HEK293 (cell line): Measurements from ENCODE around the gene TNFAIP3.

Experiments
- CTCF ChIA-PET: fragments of 350-600 bp; formaldehyde crosslinking; extraction: SDS; loops from one replicate; lab custom pipeline; 2021; ENCODE audit warnings: antibody characterized with exemption; lab: Yijun Ruan, JAX
- POLR2A ChIA-PET: fragments of 300-600 bp; formaldehyde crosslinking; extraction: SDS; loops from one replicate; lab custom pipeline; 2020; ENCODE audit warnings: antibody characterized with exemption, inconsistent platforms; lab: Yijun Ruan, JAX
- H3K27ac ChIP-seq: fragments of 200-500 bp; sonication (Bioruptor generic); 2 replicates; pipeline ENCODE4 v1.5.1; 2014; ENCODE audit warnings: low read depth, low read length, control low read depth, inconsistent platforms; ENCODE audit errors: extremely low read depth
- H3K36me3 ChIP-seq, 2 experiments: fragments of 200-500 bp in 1 of 2; sonication (Bioruptor generic) in 1 of 2; 1 replicate in 1 of 2; 2 replicates in 1 of 2; pipeline ENCODE4 v1.5.1; 2014 to 2017; ENCODE audit warnings: inconsistent platforms in 2 of 2, low read length in 2 of 2; ENCODE audit not compliant: control insufficient read depth in 2 of 2, insufficient read depth in 1 of 2
- H3K4me1 ChIP-seq: fragments of 200-500 bp; sonication (Bioruptor generic); 2 replicates; pipeline ENCODE4 v1.5.1; 2014; ENCODE audit warnings: mild to moderate bottlenecking, low read length, inconsistent platforms; ENCODE audit not compliant: control insufficient read depth, insufficient read depth
- H3K4me3 ChIP-seq: 2 replicates; pipeline ENCODE4 v1.5.1; 2011; ENCODE audit warnings: low read depth, mild to moderate bottlenecking, control low read depth, low read length, moderate library complexity
- H3K9me3 ChIP-seq: fragments of 200-500 bp; sonication (Bioruptor generic); 2 replicates; pipeline ENCODE4 v1.5.1; 2014; ENCODE audit warnings: low read depth, low read length, inconsistent platforms; ENCODE audit not compliant: control insufficient read depth, insufficient read depth
- KLF16 ChIP-seq: fragments of 450-650 bp; formaldehyde crosslinking; IDR thresholded peaks from 2 replicates; pipeline ENCODE4 v1.5.1; 2017; ENCODE audit warnings: missing biosample characterization, missing genetic modification characterization
- KLF7 ChIP-seq: fragments of 450-650 bp; formaldehyde crosslinking; IDR thresholded peaks from 2 replicates; pipeline ENCODE4 v1.5.1; 2016; ENCODE audit warnings: missing biosample characterization, missing genetic modification characterization, borderline replicate concordance
- PRDM10 ChIP-seq: fragments of 450-650 bp; formaldehyde crosslinking; IDR thresholded peaks from 2 replicates; pipeline ENCODE4 v1.5.1; 2016; ENCODE audit warnings: missing biosample characterization, missing genetic modification characterization
- TCF7L2 ChIP-seq: IDR thresholded peaks from 2 replicates; pipeline ENCODE4 v1.6.1; 2011; ENCODE audit warnings: low read depth, mild to moderate bottlenecking, inconsistent platforms, low read length, moderate library complexity, borderline replicate concordance
- ZBTB10 ChIP-seq: fragments of 450-650 bp; formaldehyde crosslinking; IDR thresholded peaks from 2 replicates; pipeline ENCODE4 v1.5.1; 2016; ENCODE audit warnings: missing biosample characterization, missing genetic modification characterization
- ZNF148 ChIP-seq: fragments of 450-650 bp; formaldehyde crosslinking; IDR thresholded peaks from 2 replicates; pipeline ENCODE4 v1.5.0; 2017; ENCODE audit warnings: missing biosample characterization, missing genetic modification characterization, borderline replicate concordance
- ZNF214 ChIP-seq: fragments of 450-650 bp; formaldehyde crosslinking; IDR thresholded peaks from 2 replicates; pipeline ENCODE4 v1.5.1; 2017; ENCODE audit warnings: missing biosample characterization, mild to moderate bottlenecking, missing genetic modification characterization, borderline replicate concordance
- ZNF248 ChIP-seq: fragments of 450-650 bp; formaldehyde crosslinking; IDR thresholded peaks from 2 replicates; pipeline ENCODE4 v1.5.1; 2017; ENCODE audit warnings: missing biosample characterization, missing genetic modification characterization
- ZNF274 ChIP-seq, 2 experiments: fragments of 200-500 bp in 1 of 2; fragments of 450-650 bp in 1 of 2; sonication (Bioruptor generic) in 1 of 2; formaldehyde crosslinking in 1 of 2; IDR thresholded peaks; 2 replicates each; pipeline versions ENCODE4 v1.5.1 to v1.6.1; 2014 to 2016; ENCODE audit warnings: borderline replicate concordance in 1 of 2, inconsistent platforms in 1 of 2, low read length in 1 of 2, missing biosample characterization in 1 of 2, missing genetic modification characterization in 1 of 2
- ZNF416 ChIP-seq: fragments of 450-650 bp; formaldehyde crosslinking; IDR thresholded peaks from 2 replicates; pipeline ENCODE4 v1.5.1; 2016; ENCODE audit warnings: missing biosample characterization, missing genetic modification characterization
- ZNF510 ChIP-seq: fragments of 450-650 bp; formaldehyde crosslinking; IDR thresholded peaks from 2 replicates; pipeline ENCODE4 v1.5.1; 2018; ENCODE audit warnings: mild to moderate bottlenecking, missing genetic modification characterization, missing biosample characterization; ENCODE audit not compliant: insufficient replicate concordance
- ZNF610 ChIP-seq: fragments of 450-650 bp; formaldehyde crosslinking; IDR thresholded peaks from 2 replicates; pipeline ENCODE4 v1.5.1; 2016; ENCODE audit warnings: missing biosample characterization, missing genetic modification characterization, borderline replicate concordance
- ZNF664 ChIP-seq: fragments of 450-650 bp; formaldehyde crosslinking; IDR thresholded peaks from 2 replicates; pipeline ENCODE4 v1.5.1; 2016; ENCODE audit warnings: missing biosample characterization, missing genetic modification characterization
- ZNF777 ChIP-seq: fragments of 450-650 bp; formaldehyde crosslinking; IDR thresholded peaks from 2 replicates; pipeline ENCODE4 v1.5.1; 2017; ENCODE audit warnings: missing biosample characterization, missing genetic modification characterization, borderline replicate concordance
- TF ChIP-seq, protein P1 (sequence below): fragments of 450-650 bp; formaldehyde crosslinking; IDR thresholded peaks from 2 replicates; pipeline ENCODE4 v1.5.1; 2016; ENCODE audit warnings: missing biosample characterization, missing genetic modification characterization, borderline replicate concordance
- TF ChIP-seq, protein P2 (sequence below): fragments of 450-650 bp; formaldehyde crosslinking; IDR thresholded peaks from 2 replicates; pipeline ENCODE4 v1.5.1; 2017; ENCODE audit warnings: missing biosample characterization, missing genetic modification characterization
- TF ChIP-seq, protein P3 (sequence below): fragments of 450-650 bp; formaldehyde crosslinking; IDR thresholded peaks from 2 replicates; pipeline ENCODE4 v1.5.1; 2016; ENCODE audit warnings: missing biosample characterization, missing genetic modification characterization

Gene TNFAIP3

GRCh38 chr6:137834508-137834907 lies 32.6 kb upstream of the TNFAIP3 start:
- 0 out of 2 replicates have a peak, but pooled peaks cover 3% of the 10 kb centered on the region for H3K4me1 ChIP-seq

More at GRCh38 chr6:137834508-137834907, 32.6 kb upstream of the TNFAIP3 start:
- H3K4me3 ChIP-seq = no peak overlapping the region
- ChIA-PET POLR2A (no interaction called here), CTCF (no interaction called here)
- no peaks in the 10 kb centered on the region for H3K36me3 ChIP-seq
- H3K27ac ChIP-seq = no peak overlapping the region
- H3K9me3 ChIP-seq = no peaks in the 10 kb centered on the region
- TF ChIP-seq, protein P1, sequence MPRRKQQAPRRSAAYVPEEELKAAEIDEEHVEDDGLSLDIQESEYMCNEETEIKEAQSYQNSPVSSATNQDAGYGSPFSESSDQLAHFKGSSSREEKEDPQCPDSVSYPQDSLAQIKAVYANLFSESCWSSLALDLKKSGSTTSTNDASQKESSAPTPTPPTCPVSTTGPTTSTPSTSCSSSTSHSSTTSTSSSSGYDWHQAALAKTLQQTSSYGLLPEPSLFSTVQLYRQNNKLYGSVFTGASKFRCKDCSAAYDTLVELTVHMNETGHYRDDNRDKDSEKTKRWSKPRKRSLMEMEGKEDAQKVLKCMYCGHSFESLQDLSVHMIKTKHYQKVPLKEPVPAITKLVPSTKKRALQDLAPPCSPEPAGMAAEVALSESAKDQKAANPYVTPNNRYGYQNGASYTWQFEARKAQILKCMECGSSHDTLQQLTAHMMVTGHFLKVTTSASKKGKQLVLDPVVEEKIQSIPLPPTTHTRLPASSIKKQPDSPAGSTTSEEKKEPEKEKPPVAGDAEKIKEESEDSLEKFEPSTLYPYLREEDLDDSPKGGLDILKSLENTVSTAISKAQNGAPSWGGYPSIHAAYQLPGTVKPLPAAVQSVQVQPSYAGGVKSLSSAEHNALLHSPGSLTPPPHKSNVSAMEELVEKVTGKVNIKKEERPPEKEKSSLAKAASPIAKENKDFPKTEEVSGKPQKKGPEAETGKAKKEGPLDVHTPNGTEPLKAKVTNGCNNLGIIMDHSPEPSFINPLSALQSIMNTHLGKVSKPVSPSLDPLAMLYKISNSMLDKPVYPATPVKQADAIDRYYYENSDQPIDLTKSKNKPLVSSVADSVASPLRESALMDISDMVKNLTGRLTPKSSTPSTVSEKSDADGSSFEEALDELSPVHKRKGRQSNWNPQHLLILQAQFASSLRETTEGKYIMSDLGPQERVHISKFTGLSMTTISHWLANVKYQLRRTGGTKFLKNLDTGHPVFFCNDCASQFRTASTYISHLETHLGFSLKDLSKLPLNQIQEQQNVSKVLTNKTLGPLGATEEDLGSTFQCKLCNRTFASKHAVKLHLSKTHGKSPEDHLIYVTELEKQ (tag by site-specific recombination) = no peak
- TF ChIP-seq ZNF248 (tag by site-specific recombination) (no peak), ZBTB10 (tag by site-specific recombination) (no peak), PRDM10 (tag by site-specific recombination) (no peak), ZNF274 (IDR thresholded peaks at IDR 0.05; ENCODE audit: low read length) (no peak), ZNF274 (tag by site-specific recombination; IDR thresholded peaks at IDR 0.05; ENCODE audit: borderline replicate concordance) (no peak), ZNF148 (no peak), KLF16 (tag by site-specific recombination) (no peak), ZNF664 (no peak), ZNF610 (no peak), TCF7L2 (no peak), KLF7 (tag by site-specific recombination) (no peak), ZNF416 (tag by site-specific recombination) (no peak), ZNF510 (tag by site-specific recombination) (no peak), ZNF214 (tag by site-specific recombination) (no peak), ZNF777 (tag by site-specific recombination) (no peak)
- TF ChIP-seq, protein P2, sequence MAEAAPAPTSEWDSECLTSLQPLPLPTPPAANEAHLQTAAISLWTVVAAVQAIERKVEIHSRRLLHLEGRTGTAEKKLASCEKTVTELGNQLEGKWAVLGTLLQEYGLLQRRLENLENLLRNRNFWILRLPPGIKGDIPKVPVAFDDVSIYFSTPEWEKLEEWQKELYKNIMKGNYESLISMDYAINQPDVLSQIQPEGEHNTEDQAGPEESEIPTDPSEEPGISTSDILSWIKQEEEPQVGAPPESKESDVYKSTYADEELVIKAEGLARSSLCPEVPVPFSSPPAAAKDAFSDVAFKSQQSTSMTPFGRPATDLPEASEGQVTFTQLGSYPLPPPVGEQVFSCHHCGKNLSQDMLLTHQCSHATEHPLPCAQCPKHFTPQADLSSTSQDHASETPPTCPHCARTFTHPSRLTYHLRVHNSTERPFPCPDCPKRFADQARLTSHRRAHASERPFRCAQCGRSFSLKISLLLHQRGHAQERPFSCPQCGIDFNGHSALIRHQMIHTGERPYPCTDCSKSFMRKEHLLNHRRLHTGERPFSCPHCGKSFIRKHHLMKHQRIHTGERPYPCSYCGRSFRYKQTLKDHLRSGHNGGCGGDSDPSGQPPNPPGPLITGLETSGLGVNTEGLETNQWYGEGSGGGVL (tag by site-specific recombination) = no peak
- TF ChIP-seq, protein P3, sequence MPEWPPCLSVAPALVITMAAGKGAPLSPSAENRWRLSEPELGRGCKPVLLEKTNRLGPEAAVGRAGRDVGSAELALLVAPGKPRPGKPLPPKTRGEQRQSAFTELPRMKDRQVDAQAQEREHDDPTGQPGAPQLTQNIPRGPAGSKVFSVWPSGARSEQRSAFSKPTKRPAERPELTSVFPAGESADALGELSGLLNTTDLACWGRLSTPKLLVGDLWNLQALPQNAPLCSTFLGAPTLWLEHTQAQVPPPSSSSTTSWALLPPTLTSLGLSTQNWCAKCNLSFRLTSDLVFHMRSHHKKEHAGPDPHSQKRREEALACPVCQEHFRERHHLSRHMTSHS (tag by site-specific recombination) = no peak
